Testis (tissue), 3 donors: ENCODE results near the gene MAS1. TPM values are rescaled to one million over a fixed set of nuclear protein-coding genes. Genes with fewer than 3 reads are reported as not detected.

Experiments used
- DNase-seq: peaks from one replicate; pipeline ENCODE4 v3.0.0-alpha.2; 2019
- H3K27ac ChIP-seq, 2 donors: fragments of 200-600 bp; sonication (generic); one replicate each; pipeline ENCODE4 v1.5.1; 2019
- H3K27me3 ChIP-seq: fragments of 200-600 bp; sonication (generic); one replicate; pipeline ENCODE4 v1.5.1; 2019
- H3K36me3 ChIP-seq: fragments of 200-600 bp; sonication (generic); one replicate; pipeline ENCODE4 v1.5.1; 2017; ENCODE audit warnings: low read depth; ENCODE audit errors: missing control alignments
- H3K4me1 ChIP-seq: fragments of 200-600 bp; sonication (generic); one replicate; pipeline ENCODE4 v1.5.1; 2019
- H3K4me3 ChIP-seq, 2 donors: fragments of 200-600 bp; sonication (generic); one replicate each; pipeline ENCODE4 v1.5.1; 2017 to 2019
- H3K9me3 ChIP-seq: fragments of 200-600 bp; sonication (generic); one replicate; pipeline ENCODE4 v1.5.1; 2017
- POLR2A ChIP-seq: fragments of 450-650 bp; IDR thresholded peaks from one replicate; pipeline ENCODE4 v1.6.1; 2017; ENCODE audit warnings: antibody characterized with exemption, mild to moderate bottlenecking, moderate library complexity
- WGBS, 2 donors: methylation state at CpG; one replicate each; pipeline ENCODE4 v1.1.5; 2018; 5-methylcytosine and 5-hydroxymethylcytosine counted together
- intact Hi-C: fragments of 100-400 bp; cut with DNase I; formaldehyde crosslinking; loops from one replicate; pipeline ENCODE4 v1.15.1; 2023; ENCODE audit warnings: low total_unique reads
- polyA plus RNA-seq: library from polyadenylated mRNA; stranded (reverse); fragments of 350-450 nt; fragmentation: Illumina TruSeq; extraction: RNeasy Lipid Tissue Mini Kit (QIAGEN cat#74804); gene quantifications from one replicate; pipeline ENCODE4 v1.2.3, GENCODE V29; 2014; ENCODE audit warnings: low read depth, low replicate concordance; ENCODE audit not compliant: insufficient read depth
- total RNA-seq, 2 donors: library from RNA; depleted of rRNA; stranded (reverse); fragments of >200 nt; gene quantifications; one replicate each; pipeline ENCODE4 v1.2.3, GENCODE V29; 2016
- TF ChIP-seq, protein P1 (sequence below), 3 experiments: fragments of 450-650 bp in 2 of 3; fragments of 200-600 bp in 1 of 3; sonication (generic) in 1 of 3; IDR thresholded peaks; one replicate each; pipeline ENCODE4 v1.5.1; 2016 to 2019; ENCODE audit warnings: antibody characterized with exemption in 3 of 3, mild to moderate bottlenecking in 2 of 3, moderate library complexity in 1 of 3

MAS1 gene
- total and polyA plus RNA-seq, 3 donors from 2014 or later = 0.16 to 0.39 (median 0.19) TPM

DNA sequence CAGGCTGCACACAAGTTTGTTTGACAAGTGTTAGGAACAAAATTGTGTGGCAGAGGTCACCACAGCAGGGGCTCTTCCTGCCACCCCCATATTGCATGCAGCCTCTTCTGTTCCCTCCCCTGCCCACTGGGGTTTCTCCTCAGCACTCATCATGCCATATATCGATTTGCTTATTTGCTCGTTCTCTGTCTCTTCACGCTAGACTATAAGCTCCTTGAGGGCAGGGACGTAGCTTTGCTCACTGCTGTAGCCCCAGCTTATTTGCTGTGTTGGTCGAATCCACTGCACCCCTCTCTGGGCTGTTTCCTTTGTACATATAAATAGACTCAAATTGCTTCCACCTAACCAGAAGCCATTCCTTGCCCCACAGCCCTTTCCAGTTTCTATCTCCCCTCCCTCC is 19.6 kb downstream of the MAS1 start:
- DNase-seq = no peak
- whole genome bisulfite sequencing, 2 donors = 93 to 94% methylated on average over 5 of the region's 5 CpGs
- intact Hi-C loops = no loop called here
- H3K27ac ChIP-seq = no peak overlapping the region
- no peaks in the 10 kb centered on the region for H3K36me3 ChIP-seq
- no peaks in the 10 kb centered on the region for H3K9me3 ChIP-seq
- H3K27me3 ChIP-seq = no peaks in the 10 kb centered on the region
- TF ChIP-seq, protein P1, sequence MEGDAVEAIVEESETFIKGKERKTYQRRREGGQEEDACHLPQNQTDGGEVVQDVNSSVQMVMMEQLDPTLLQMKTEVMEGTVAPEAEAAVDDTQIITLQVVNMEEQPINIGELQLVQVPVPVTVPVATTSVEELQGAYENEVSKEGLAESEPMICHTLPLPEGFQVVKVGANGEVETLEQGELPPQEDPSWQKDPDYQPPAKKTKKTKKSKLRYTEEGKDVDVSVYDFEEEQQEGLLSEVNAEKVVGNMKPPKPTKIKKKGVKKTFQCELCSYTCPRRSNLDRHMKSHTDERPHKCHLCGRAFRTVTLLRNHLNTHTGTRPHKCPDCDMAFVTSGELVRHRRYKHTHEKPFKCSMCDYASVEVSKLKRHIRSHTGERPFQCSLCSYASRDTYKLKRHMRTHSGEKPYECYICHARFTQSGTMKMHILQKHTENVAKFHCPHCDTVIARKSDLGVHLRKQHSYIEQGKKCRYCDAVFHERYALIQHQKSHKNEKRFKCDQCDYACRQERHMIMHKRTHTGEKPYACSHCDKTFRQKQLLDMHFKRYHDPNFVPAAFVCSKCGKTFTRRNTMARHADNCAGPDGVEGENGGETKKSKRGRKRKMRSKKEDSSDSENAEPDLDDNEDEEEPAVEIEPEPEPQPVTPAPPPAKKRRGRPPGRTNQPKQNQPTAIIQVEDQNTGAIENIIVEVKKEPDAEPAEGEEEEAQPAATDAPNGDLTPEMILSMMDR (IDR thresholded peaks at IDR 0.05) = no peak
- TF ChIP-seq POLR2A = no peak
- no peaks in the 10 kb centered on the region for H3K4me1 ChIP-seq
- no peak overlapping the region for H3K4me3 ChIP-seq

DNA sequence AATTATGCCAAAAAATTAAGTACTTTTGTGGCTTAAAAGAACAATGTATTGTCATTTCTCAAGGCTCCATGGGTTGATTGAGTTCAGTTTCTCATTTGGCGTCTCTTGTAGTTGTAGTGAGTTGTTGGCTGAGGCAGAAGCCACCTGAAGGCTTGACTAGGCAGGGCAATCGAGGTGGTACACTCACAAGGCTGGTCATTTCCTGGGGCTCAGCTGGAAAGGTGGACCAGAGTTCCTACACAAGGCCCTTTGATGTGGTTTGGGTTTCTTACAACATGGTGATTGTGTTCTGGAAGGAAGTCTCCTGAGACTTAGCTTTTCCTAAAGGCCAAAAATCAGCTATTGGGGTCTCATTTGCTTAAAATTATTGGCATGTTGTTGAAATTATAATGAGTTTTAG is 22.6 kb downstream of the MAS1 start:
- Histone ChIP-seq H3K36me3 (no peaks in the 10 kb centered on the region), H3K4me3 (no peak overlapping the region), H3K9me3 (no peaks in the 10 kb centered on the region), H3K27ac (no peak overlapping the region), H3K27me3 (no peaks in the 10 kb centered on the region), H3K4me1 (no peaks in the 10 kb centered on the region)
- TF ChIP-seq, protein P1 (IDR thresholded peaks at IDR 0.05) = no peak
- no peak for TF ChIP-seq POLR2A
- intact Hi-C loops = no loop called here
- no peak for DNase-seq
- whole genome bisulfite sequencing, 2 donors = 78 to 79% methylated on average over 2 of the region's 2 CpGs

DNA sequence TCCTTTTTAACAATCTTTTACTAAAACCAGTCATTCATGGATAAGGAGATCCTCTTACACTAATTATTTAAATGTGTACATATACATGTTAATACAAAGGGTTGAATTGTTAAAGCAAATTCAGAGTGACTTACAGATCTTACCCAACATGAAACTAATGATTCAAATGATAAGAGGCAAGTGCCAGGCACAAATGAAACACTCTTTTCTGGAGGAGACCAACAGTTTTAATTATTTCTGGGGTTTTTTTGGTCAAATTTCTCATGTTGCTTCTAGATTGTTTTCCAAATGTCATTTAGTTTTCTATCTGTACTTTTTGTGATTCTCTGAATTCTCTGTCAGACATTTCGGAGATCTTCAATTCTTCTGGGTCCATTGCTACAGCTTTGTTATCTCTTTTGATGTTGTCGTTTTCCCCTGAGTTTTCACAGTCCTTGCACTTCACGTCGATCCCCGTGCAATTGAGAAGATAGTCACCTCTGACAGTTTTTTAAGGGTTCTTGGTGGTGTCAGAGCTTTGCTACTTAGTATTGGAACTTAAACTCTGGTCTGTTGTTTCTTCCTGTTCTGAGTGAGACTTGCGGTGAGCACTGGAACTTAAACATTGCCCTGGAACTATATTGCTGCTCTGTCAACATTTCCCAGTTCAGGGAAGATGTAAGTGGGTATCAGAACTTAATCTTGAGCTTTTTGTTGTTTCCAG is 23.2 kb downstream of the MAS1 start:
- WGBS, 2 donors = 83 to 91% methylated on average over 6 of the region's 6 CpGs
- DNase-seq = no peak
- no peak overlapping the region for H3K27ac ChIP-seq
- TF ChIP-seq, protein P1 (IDR thresholded peaks at IDR 0.05) = no peak
- TF ChIP-seq POLR2A = no peak
- no peaks in the 10 kb centered on the region for H3K4me1 ChIP-seq
- no peak overlapping the region for H3K4me3 ChIP-seq
- no peaks in the 10 kb centered on the region for H3K27me3 ChIP-seq
- H3K9me3 ChIP-seq = no peaks in the 10 kb centered on the region
- H3K36me3 ChIP-seq = no peaks in the 10 kb centered on the region
- intact Hi-C loops = no loop called here

DNA sequence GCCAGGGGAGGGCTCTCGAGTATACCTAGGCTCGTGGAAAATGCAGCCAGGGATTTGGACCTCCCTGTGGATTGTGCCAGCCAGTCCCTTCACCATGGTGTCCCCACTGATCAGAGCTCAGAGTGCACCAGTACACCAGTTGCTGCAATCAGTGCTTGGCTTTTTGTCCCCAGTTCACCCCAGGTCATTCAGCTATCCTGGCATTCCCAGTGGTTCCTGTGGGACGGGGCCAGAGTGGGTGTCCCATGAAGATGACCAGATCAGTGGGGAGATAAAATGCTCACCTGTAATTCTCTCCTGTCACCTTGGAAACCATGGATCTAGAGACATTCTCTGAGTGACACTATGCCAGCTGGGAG is 23.8 kb downstream of the MAS1 start:
- H3K27ac ChIP-seq = no peak overlapping the region
- 87 to 90% methylated on average over 3 of the region's 3 CpGs for WGBS, 2 donors
- no peak overlapping the region for H3K4me3 ChIP-seq

More for the DNA sequence above, 23.8 kb downstream of the MAS1 start:
- TF ChIP-seq, protein P1 (IDR thresholded peaks at IDR 0.05) = no peak
- Histone ChIP-seq H3K4me1 (no peaks in the 10 kb centered on the region), H3K9me3 (no peaks in the 10 kb centered on the region), H3K27me3 (no peaks in the 10 kb centered on the region), H3K36me3 (no peaks in the 10 kb centered on the region)
- no peak for DNase-seq
- intact Hi-C loops = no loop called here
